ENCODE results near the gene CXXC1. TPM values are rescaled to one million over a fixed set of nuclear protein-coding genes. Genes with fewer than 3 reads are reported as not detected.
"Not testable (repeated sequence)": the region's sequence is repeated elsewhere in the genome, so short reads cannot be mapped to it uniquely, and the experiment has no call there.

The CXXC1 gene
- total and polyA plus RNA-seq, 2 of the 8 experiments (the other 6 are each of a cell fraction or from before 2014, with no cell fraction given) = 73.3 to 136 TPM

GRCh38 chr18:50241768-50242167, 45.7 kb downstream of the CXXC1 start:
- FAIRE-seq; POLR2A ChIA-PET (ENCODE audit: partially characterized antibody); H3K4me3 ChIP-seq (ENCODE audit: extremely low read depth in 1 of 4, insufficient read depth in 2 of 4, low read depth in 3 of 4, low read length in 4 of 4): not testable (repeated sequence)

More at GRCh38 chr18:50241768-50242167, 45.7 kb downstream of the CXXC1 start:
- not testable (repeated sequence) for H2BK5ac ChIP-seq (ENCODE audit: low read depth, low read length); H3K4me2 ChIP-seq (ENCODE audit: insufficient read depth in 1 of 2, low read depth in 2 of 2, low read length in 2 of 2); H3K27me3 ChIP-seq (replicated peaks in 1 of 4; ENCODE audit: control insufficient read depth in 3 of 4, extremely low read depth in 1 of 4, insufficient read depth in 3 of 4, low read length in 3 of 4); H3K4ac ChIP-seq (replicated peaks; ENCODE audit: insufficient read length, low read depth, low read length); H4K8ac ChIP-seq (ENCODE audit: extremely low read depth, insufficient read depth, low read length); H3K23ac ChIP-seq (ENCODE audit: insufficient read length); DNase-seq (ENCODE audit: low read depth in 1 of 2, low spot score in 2 of 2); H4K5ac ChIP-seq (ENCODE audit: insufficient read length, low read depth, low read length); H3K4me1 ChIP-seq (replicated peaks in 1 of 4; ENCODE audit: control insufficient read depth in 3 of 4, insufficient read depth in 4 of 4, low read length in 3 of 4); H3K27ac ChIP-seq (ENCODE audit: low read depth, low read length); H4K91ac ChIP-seq (replicated peaks; ENCODE audit: insufficient read length, low read length); H3K79me1 ChIP-seq (ENCODE audit: low read depth, low read length); H3K14ac ChIP-seq (ENCODE audit: insufficient read length); H3K56ac ChIP-seq (replicated peaks; ENCODE audit: insufficient read length, low read depth, low read length); H4K20me1 ChIP-seq (replicated peaks in 1 of 2; ENCODE audit: control insufficient read depth in 1 of 2, insufficient read depth in 2 of 2, low read length in 2 of 2); H2BK12ac ChIP-seq (ENCODE audit: low read depth, low read length); H3K18ac ChIP-seq (ENCODE audit: extremely low read depth, low read length); H3K9ac ChIP-seq (replicated peaks in 1 of 4; ENCODE audit: extremely low read depth in 1 of 4, low read depth in 3 of 4, low read length in 3 of 4); H3K36me3 ChIP-seq (ENCODE audit: control insufficient read depth in 2 of 4, insufficient read depth in 4 of 4, low read length in 3 of 4); H2AFZ ChIP-seq (ENCODE audit: low read length); H2AK5ac ChIP-seq (ENCODE audit: low read depth, low read length); H3K79me2 ChIP-seq (ENCODE audit: control insufficient read depth in 1 of 2, insufficient read depth in 2 of 2, low read length in 2 of 2); H2BK120ac ChIP-seq (replicated peaks; ENCODE audit: low read depth, low read length); H3K23me2 ChIP-seq (ENCODE audit: low read depth, low read length); H2BK15ac ChIP-seq (ENCODE audit: low read length); H2BK20ac ChIP-seq (ENCODE audit: low read length)
- 82% methylated on average over 8 of the region's 8 CpGs; no CpG with 5 or more reads in 1 of the 2 experiments for WGBS, 2 experiments (ENCODE audit: extremely low coverage in 1 of 2, insufficient coverage in 1 of 2, insufficient read length in 1 of 2, insufficient replicate concordance in 2 of 2, low coverage in 1 of 2, low lambda C conversion rate in 2 of 2, missing lambda C conversion rate in 1 of 2)
- CTCF ChIA-PET (ENCODE audit: partially characterized antibody) = interaction anchor here (2.2 kb wide), 1 partner anchor 10 kb away, joined by 11 read pairs; no protein-coding TSS in a partner anchor
- peak in 1 of 2 experiments; percentile 50; a peak in 1 of 3 replicates for TF ChIP-seq EP300 (IDR thresholded peaks at IDR 0.05; ENCODE audit: borderline replicate concordance in 1 of 2, low read depth in 2 of 2, low read length in 2 of 2)
- H3K9me3 ChIP-seq (ENCODE audit: insufficient read depth in 2 of 2, low read depth in 1 of 2, low read length in 1 of 2) = peaks cover 10 to 11% of the 10 kb centered on the region in 2 experiments

All from H1 (cell line).